ENCODE measurements around the gene PAMR1.

Gene PAMR1

DNA sequence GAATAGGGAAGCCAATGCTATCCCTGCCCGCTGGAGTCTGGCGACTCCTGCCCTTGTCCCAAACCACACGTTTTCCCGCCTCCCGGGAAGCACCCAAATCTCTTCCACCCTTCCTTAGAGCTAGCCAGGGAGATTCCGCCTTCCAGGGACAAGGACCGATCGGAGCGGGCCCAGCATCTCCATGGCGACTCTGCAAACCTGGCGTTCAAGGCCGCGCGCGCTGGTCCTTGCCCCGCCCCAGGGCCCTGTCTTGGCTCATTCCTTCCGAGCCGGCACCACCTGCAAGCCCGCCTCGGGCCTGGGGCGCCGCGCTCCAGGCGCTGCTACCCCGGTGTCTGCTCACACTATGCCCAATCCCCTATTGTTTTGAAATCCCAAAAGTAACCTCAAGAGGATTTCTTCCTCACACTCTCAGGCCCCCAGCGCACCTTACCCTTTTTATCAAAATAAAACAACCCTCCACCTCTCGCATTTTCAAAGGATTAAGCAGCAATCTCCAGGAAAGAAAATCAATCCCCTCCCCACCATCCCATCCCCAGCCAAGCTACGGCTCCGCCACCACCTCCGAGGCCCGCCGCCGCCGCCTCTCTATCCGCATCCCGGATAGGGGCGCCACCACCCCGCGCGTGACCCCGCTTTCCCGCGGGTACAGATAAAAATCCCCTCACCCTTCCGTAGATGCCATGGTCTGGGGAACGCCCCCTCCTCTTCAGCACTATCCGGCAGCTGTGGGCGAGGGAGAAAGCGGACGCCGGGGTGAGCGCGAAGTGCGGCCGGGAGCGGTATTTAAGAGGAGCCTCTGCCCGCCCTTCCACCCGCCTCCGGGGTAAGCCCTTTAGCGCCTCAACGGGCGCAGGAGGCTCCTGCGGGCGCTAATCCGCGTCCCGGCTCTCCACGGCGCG, 106.9 kb downstream of the PAMR1 start:
- no peak overlapping the region for H2BK120ac ChIP-seq (ENCODE audit: low read depth, low read length)
- no peaks in the 10 kb centered on the region for H3K79me1 ChIP-seq (replicated peaks; ENCODE audit: low read length, poor library complexity, severe bottlenecking)
- peak overlapping the region; percentile 99 for H3K4me2 ChIP-seq (ENCODE audit: low read length, poor library complexity, severe bottlenecking)
- no peak overlapping the region for H3K27ac ChIP-seq (ENCODE audit: low read length, poor library complexity, severe bottlenecking)
- H3K27me3 ChIP-seq (ENCODE audit: control insufficient read depth in 1 of 2, insufficient read depth in 1 of 2, low read length in 2 of 2) = peaks cover 0 to 89% of the 10 kb centered on the region in 2 experiments
- WGBS = 1% methylated on average over 65 of the region's 69 CpGs
- peak overlapping the region; percentile 51 to 67 for H3K4me3 ChIP-seq (ENCODE audit: insufficient read depth in 1 of 2, low read depth in 1 of 2, low read length in 2 of 2)
- peak overlapping the region; percentile 33 for H3K9ac ChIP-seq (ENCODE audit: low read length)
- no peak overlapping the region for H3K18ac ChIP-seq (ENCODE audit: low read depth in 1 of 2, low read length in 2 of 2)
- H2BK12ac ChIP-seq (ENCODE audit: low read length in 2 of 2) = no peak overlapping the region
- H3K14ac ChIP-seq (ENCODE audit: low read length in 2 of 2) = no peak overlapping the region
- no peak overlapping the region for H4K91ac ChIP-seq (ENCODE audit: low read length)
- H2BK15ac ChIP-seq (ENCODE audit: low read depth, poor library complexity, severe bottlenecking) = no peak overlapping the region
- H2AFZ ChIP-seq (ENCODE audit: low read depth, low read length) = no peak overlapping the region
- H4K8ac ChIP-seq (ENCODE audit: low read length) = no peak overlapping the region
- H3K9me3 ChIP-seq (ENCODE audit: control insufficient read depth, low read length) = no peaks in the 10 kb centered on the region
- no peak overlapping the region for H3K4ac ChIP-seq (ENCODE audit: low read depth in 1 of 2, low read length in 2 of 2)
- peak; percentile 26 for DNase-seq
- H3K23ac ChIP-seq (ENCODE audit: low read length in 2 of 2) = no peak overlapping the region
- H2AK5ac ChIP-seq (ENCODE audit: low read length, severe bottlenecking) = no peak overlapping the region
- peaks cover 17% of the 10 kb centered on the region for H3K4me1 ChIP-seq (ENCODE audit: control insufficient read depth, insufficient read depth, low read depth, low read length)
- H3K36me3 ChIP-seq (ENCODE audit: control insufficient read depth in 1 of 2, insufficient read depth in 2 of 2, low read depth in 1 of 2, low read length in 2 of 2) = peaks cover 0 to 55% of the 10 kb centered on the region in 2 experiments
- no peak overlapping the region for H2BK5ac ChIP-seq (ENCODE audit: low read depth, low read length, poor library complexity, severe bottlenecking)

DNA sequence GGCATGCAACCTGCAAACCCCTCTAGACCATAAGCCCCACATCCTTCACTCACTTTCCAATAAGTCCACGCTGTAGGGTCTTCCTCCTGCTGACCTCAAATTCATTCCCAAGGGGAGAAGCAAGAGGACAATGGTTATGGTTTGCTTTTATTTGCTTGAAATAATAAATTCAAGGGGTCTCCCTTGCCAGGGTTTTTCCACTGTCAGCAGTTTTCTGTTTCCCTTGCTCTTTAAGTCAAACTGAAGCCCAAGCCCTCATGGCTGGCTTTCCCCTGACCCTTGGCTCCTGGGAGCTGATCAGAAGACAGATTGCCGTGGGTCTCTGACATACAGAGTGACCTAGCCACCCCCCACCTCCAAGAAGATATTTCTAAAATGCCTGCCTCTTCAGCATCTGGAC, 109.9 kb downstream of the PAMR1 start:
- H3K9me3 ChIP-seq (ENCODE audit: control insufficient read depth, low read length) = no peaks in the 10 kb centered on the region
- no peak overlapping the region for H4K91ac ChIP-seq (ENCODE audit: low read length)
- no peak overlapping the region for H3K14ac ChIP-seq (ENCODE audit: low read length in 2 of 2)
- no peaks in the 10 kb centered on the region for H3K79me1 ChIP-seq (replicated peaks; ENCODE audit: low read length, poor library complexity, severe bottlenecking)
- no peak overlapping the region for H3K23ac ChIP-seq (ENCODE audit: low read length in 2 of 2)
- no peak overlapping the region for H2BK15ac ChIP-seq (ENCODE audit: low read depth, poor library complexity, severe bottlenecking)
- no peak for DNase-seq
- H2BK120ac ChIP-seq (ENCODE audit: low read depth, low read length) = no peak overlapping the region
- H4K8ac ChIP-seq (ENCODE audit: low read length) = no peak overlapping the region
- H3K9ac ChIP-seq (ENCODE audit: low read length) = no peak overlapping the region
- H2BK12ac ChIP-seq (ENCODE audit: low read length in 2 of 2) = no peak overlapping the region
- no peak overlapping the region for H3K18ac ChIP-seq (ENCODE audit: low read depth in 1 of 2, low read length in 2 of 2)
- 42% methylated on average over 1 of the region's 2 CpGs for WGBS
- no peak overlapping the region for H2BK5ac ChIP-seq (ENCODE audit: low read depth, low read length, poor library complexity, severe bottlenecking)
- peaks cover 0 to 70% of the 10 kb centered on the region in 2 experiments for H3K27me3 ChIP-seq (ENCODE audit: control insufficient read depth in 1 of 2, insufficient read depth in 1 of 2, low read length in 2 of 2)
- no peak overlapping the region for H3K4ac ChIP-seq (ENCODE audit: low read depth in 1 of 2, low read length in 2 of 2)
- no peak overlapping the region for H2AK5ac ChIP-seq (ENCODE audit: low read length, severe bottlenecking)
- H3K4me3 ChIP-seq (ENCODE audit: insufficient read depth in 1 of 2, low read depth in 1 of 2, low read length in 2 of 2) = no peak overlapping the region
- H3K36me3 ChIP-seq (ENCODE audit: control insufficient read depth in 1 of 2, insufficient read depth in 2 of 2, low read depth in 1 of 2, low read length in 2 of 2) = peaks cover 0 to 46% of the 10 kb centered on the region in 2 experiments
- H3K4me2 ChIP-seq (ENCODE audit: low read length, poor library complexity, severe bottlenecking) = no peak overlapping the region
- H2AFZ ChIP-seq (ENCODE audit: low read depth, low read length) = no peak overlapping the region
- no peak overlapping the region for H3K27ac ChIP-seq (ENCODE audit: low read length, poor library complexity, severe bottlenecking)
- peaks cover 17% of the 10 kb centered on the region for H3K4me1 ChIP-seq (ENCODE audit: control insufficient read depth, insufficient read depth, low read depth, low read length)

DNA sequence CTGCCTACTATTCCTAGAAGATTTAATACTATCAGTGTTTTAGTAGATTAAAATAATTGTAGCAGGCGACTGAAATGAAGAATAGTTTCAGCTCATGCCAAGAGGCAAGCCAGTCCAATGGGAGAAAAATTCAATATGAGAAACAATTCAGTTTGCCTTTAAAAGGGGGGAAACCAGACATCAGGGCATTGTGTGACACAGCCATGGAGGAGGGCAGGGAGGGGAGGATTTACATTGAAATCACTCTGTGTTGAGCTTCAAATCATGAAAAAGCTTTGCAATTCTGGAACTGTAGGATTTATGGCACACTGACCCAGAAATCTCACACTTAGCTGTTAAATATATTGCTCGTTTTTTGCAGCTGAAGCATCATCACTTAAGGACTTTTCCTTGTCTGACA, 110.6 kb downstream of the PAMR1 start:
- H3K27ac ChIP-seq (ENCODE audit: low read length, poor library complexity, severe bottlenecking) = no peak overlapping the region
- 75% methylated on average over 1 of the region's 2 CpGs for WGBS
- no peak overlapping the region for H3K14ac ChIP-seq (ENCODE audit: low read length in 2 of 2)
- no peak overlapping the region for H2BK5ac ChIP-seq (ENCODE audit: low read depth, low read length, poor library complexity, severe bottlenecking)
- H3K23ac ChIP-seq (ENCODE audit: low read length in 2 of 2) = no peak overlapping the region
- no peak overlapping the region for H2BK12ac ChIP-seq (ENCODE audit: low read length in 2 of 2)
- no peak overlapping the region for H3K18ac ChIP-seq (ENCODE audit: low read depth in 1 of 2, low read length in 2 of 2)
- H3K79me1 ChIP-seq (replicated peaks; ENCODE audit: low read length, poor library complexity, severe bottlenecking) = no peaks in the 10 kb centered on the region
- no peaks in the 10 kb centered on the region for H3K9me3 ChIP-seq (ENCODE audit: control insufficient read depth, low read length)
- no peak overlapping the region for H2BK120ac ChIP-seq (ENCODE audit: low read depth, low read length)
- no peak overlapping the region for H3K4me3 ChIP-seq (ENCODE audit: insufficient read depth in 1 of 2, low read depth in 1 of 2, low read length in 2 of 2)
- no peak overlapping the region for H3K4ac ChIP-seq (ENCODE audit: low read depth in 1 of 2, low read length in 2 of 2)
- no peak overlapping the region for H3K4me2 ChIP-seq (ENCODE audit: low read length, poor library complexity, severe bottlenecking)
- H3K9ac ChIP-seq (ENCODE audit: low read length) = no peak overlapping the region
- H2BK15ac ChIP-seq (ENCODE audit: low read depth, poor library complexity, severe bottlenecking) = no peak overlapping the region
- no peak overlapping the region for H4K91ac ChIP-seq (ENCODE audit: low read length)
- no peak overlapping the region for H2AFZ ChIP-seq (ENCODE audit: low read depth, low read length)
- no peak overlapping the region for H2AK5ac ChIP-seq (ENCODE audit: low read length, severe bottlenecking)
- H3K4me1 ChIP-seq (ENCODE audit: control insufficient read depth, insufficient read depth, low read depth, low read length) = peaks cover 15% of the 10 kb centered on the region
- no peak overlapping the region for H4K8ac ChIP-seq (ENCODE audit: low read length)
- H3K27me3 ChIP-seq (ENCODE audit: control insufficient read depth in 1 of 2, insufficient read depth in 1 of 2, low read length in 2 of 2) = peaks cover 0 to 65% of the 10 kb centered on the region in 2 experiments
- no peak for DNase-seq
- peaks cover 0 to 49% of the 10 kb centered on the region in 2 experiments for H3K36me3 ChIP-seq (ENCODE audit: control insufficient read depth in 1 of 2, insufficient read depth in 2 of 2, low read depth in 1 of 2, low read length in 2 of 2)

DNA sequence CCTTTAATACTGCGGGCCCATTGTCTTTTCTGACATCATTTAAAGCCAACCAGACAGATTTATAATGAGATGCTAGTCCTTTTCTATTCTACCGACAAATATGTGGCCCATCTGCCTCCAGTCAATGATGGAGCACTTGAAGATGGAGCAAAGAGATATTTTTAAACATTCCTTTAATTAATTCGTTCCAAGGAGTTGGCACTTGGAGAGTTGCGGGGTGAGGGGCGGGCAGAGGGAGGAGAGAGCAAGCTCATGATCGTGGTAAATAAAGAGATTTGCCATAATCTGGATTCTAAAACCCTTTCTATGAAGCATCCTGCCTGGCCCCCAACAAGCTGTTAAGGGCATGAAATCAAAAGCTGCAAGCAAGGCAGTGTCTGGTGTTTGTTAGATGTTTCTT, 111.1 kb downstream of the PAMR1 start:
- Histone ChIP-seq H2AK5ac (ENCODE audit: low read length, severe bottlenecking) (no peak overlapping the region), H3K4me2 (ENCODE audit: low read length, poor library complexity, severe bottlenecking) (no peak overlapping the region), H3K27me3 (ENCODE audit: control insufficient read depth in 1 of 2, insufficient read depth in 1 of 2, low read length in 2 of 2) (peaks cover 0 to 61% of the 10 kb centered on the region in 2 experiments), H3K4me3 (ENCODE audit: insufficient read depth in 1 of 2, low read depth in 1 of 2, low read length in 2 of 2) (no peak overlapping the region), H3K18ac (ENCODE audit: low read depth in 1 of 2, low read length in 2 of 2) (no peak overlapping the region), H3K14ac (ENCODE audit: low read length in 2 of 2) (no peak overlapping the region), H2BK5ac (ENCODE audit: low read depth, low read length, poor library complexity, severe bottlenecking) (no peak overlapping the region), H3K36me3 (ENCODE audit: control insufficient read depth in 1 of 2, insufficient read depth in 2 of 2, low read depth in 1 of 2, low read length in 2 of 2) (peaks cover 0 to 54% of the 10 kb centered on the region in 2 experiments), H3K4ac (ENCODE audit: low read depth in 1 of 2, low read length in 2 of 2) (no peak overlapping the region), H4K91ac (ENCODE audit: low read length) (no peak overlapping the region), H4K8ac (ENCODE audit: low read length) (no peak overlapping the region), H2BK120ac (ENCODE audit: low read depth, low read length) (no peak overlapping the region), H3K79me1 (replicated peaks; ENCODE audit: low read length, poor library complexity, severe bottlenecking) (no peaks in the 10 kb centered on the region), H3K23ac (ENCODE audit: low read length in 2 of 2) (no peak overlapping the region), H3K27ac (ENCODE audit: low read length, poor library complexity, severe bottlenecking) (no peak overlapping the region), H3K4me1 (ENCODE audit: control insufficient read depth, insufficient read depth, low read depth, low read length) (peaks cover 12% of the 10 kb centered on the region), H2AFZ (ENCODE audit: low read depth, low read length) (no peak overlapping the region), H3K9ac (ENCODE audit: low read length) (no peak overlapping the region), H3K9me3 (ENCODE audit: control insufficient read depth, low read length) (no peaks in the 10 kb centered on the region), H2BK12ac (ENCODE audit: low read length in 2 of 2) (no peak overlapping the region), H2BK15ac (ENCODE audit: low read depth, poor library complexity, severe bottlenecking) (no peak overlapping the region)
- 78% methylated on average over 4 of the region's 6 CpGs for WGBS
- no peak for DNase-seq

All from mesenchymal stem cell (in vitro differentiated cells and primary cell).